HCT116 (cell line): ENCODE data around the gene ZNF497.

ENCODE experiments used
- ATF3 ChIP-seq: IDR thresholded peaks from 2 replicates; pipeline ENCODE4 v1.6.1; 2012
- CBX3 ChIP-seq: IDR thresholded peaks from 2 replicates; pipeline ENCODE4 v1.6.1; 2012; ENCODE audit warnings: low read depth
- CEBPB ChIP-seq: IDR thresholded peaks from 2 replicates; pipeline ENCODE4 v1.6.1; 2012; ENCODE audit warnings: low read depth
- CTCF ChIP-seq, 3 experiments: fragments of 200-600 bp in 1 of 3; sonication (generic) in 1 of 3; IDR thresholded peaks in 2 of 3; conservative IDR thresholded peaks in 1 of 3; 2 replicates each; pipeline ENCODE4 v1.5.1; 2012 to 2017; ENCODE audit warnings: low read depth in 2 of 3, low read length in 2 of 3, antibody characterized with exemption in 1 of 3, borderline replicate concordance in 1 of 3, control low read depth in 1 of 3, mild to moderate bottlenecking in 1 of 3, mixed read lengths in 1 of 3, mixed run types in 1 of 3, moderate library complexity in 1 of 3; ENCODE audit not compliant: insufficient read depth in 1 of 3
- EZH2 ChIP-seq: fragments of 200-600 bp; sonication (generic); IDR thresholded peaks from 2 replicates; pipeline ENCODE4 v1.6.1; 2017; ENCODE audit warnings: antibody characterized with exemption, mixed run types
- EZH2phosphoT487 ChIP-seq: fragments of 200-600 bp; IDR thresholded peaks from 2 replicates; pipeline ENCODE4 v1.6.1; 2018; ENCODE audit warnings: antibody characterized with exemption, borderline replicate concordance
- FOSL1 ChIP-seq: IDR thresholded peaks from 2 replicates; pipeline ENCODE4 v1.6.1; 2012; ENCODE audit warnings: low read depth
- JUND ChIP-seq: IDR thresholded peaks from 2 replicates; pipeline ENCODE4 v1.6.1; 2012
- MAX ChIP-seq: IDR thresholded peaks from 2 replicates; pipeline ENCODE4 v1.6.1; 2012
- POLR2A ChIP-seq: IDR thresholded peaks from 2 replicates; pipeline ENCODE4 v1.7.0; 2011; ENCODE audit warnings: borderline replicate concordance; ENCODE audit not compliant: insufficient read depth, insufficient read length; ENCODE audit errors: extremely low read depth
- POLR2AphosphoS5 ChIP-seq: IDR thresholded peaks from 2 replicates; pipeline ENCODE4 v1.6.1; 2011; ENCODE audit warnings: mild to moderate bottlenecking, low read depth, low read length, moderate library complexity
- SRF ChIP-seq: IDR thresholded peaks from 2 replicates; pipeline ENCODE4 v1.6.1; 2012; ENCODE audit warnings: low read depth
- YY1 ChIP-seq: IDR thresholded peaks from 2 replicates; pipeline ENCODE4 v1.6.1; 2011; ENCODE audit warnings: low read length, low read depth, moderate library complexity, mild to moderate bottlenecking; ENCODE audit not compliant: insufficient replicate concordance; ENCODE audit errors: extremely low read depth

GRCh38 chr19:58401840-58402421 is 39.4 kb upstream of the ZNF497 start:
- TF ChIP-seq POLR2AphosphoS5 (no peak), EZH2phosphoT487 (no peak), FOSL1 (no peak), CTCF (IDR thresholded peaks at IDR 0.05 in 2 of 3, conservative IDR thresholded peaks at IDR 0.05 in 1 of 3; ENCODE audit: borderline replicate concordance in 1 of 3, insufficient read depth in 1 of 3, low read depth in 2 of 3, low read length in 2 of 3) (no peak), SRF (no peak), EZH2 (no peak), CBX3 (no peak), ATF3 (no peak), CEBPB (no peak), POLR2A (no peak), YY1 (no peak), JUND (no peak), MAX (no peak)
